Smooth muscle cell (in vitro differentiated cells): ENCODE data around the gene MDN1. TPM values are rescaled to one million over a fixed set of nuclear protein-coding genes. Genes with fewer than 3 reads are reported as not detected.
"Not testable (repeated sequence)": the region's sequence is repeated elsewhere in the genome, so short reads cannot be mapped to it uniquely, and the experiment has no call there.

ENCODE experiments used
- DNase-seq: peaks from one replicate; lab custom pipeline; 2025; ENCODE audit not compliant: unreplicated experiment; lab: John Stamatoyannopoulos, UW
- H2AFZ ChIP-seq: fragments of 200-600 bp; sonication (generic); 2 replicates; pipeline ENCODE4 v1.6.0; 2016; ENCODE audit warnings: antibody characterized with exemption, low read depth, mild to moderate bottlenecking
- H3F3A ChIP-seq: fragments of 200-600 bp; sonication (generic); 2 replicates; pipeline ENCODE4 v1.6.0; 2017; ENCODE audit warnings: antibody characterized with exemption, low read depth
- H3K27ac ChIP-seq: fragments of 200-600 bp; sonication (generic); 2 replicates; pipeline ENCODE4 v1.5.1; 2016; ENCODE audit warnings: low read depth, mild to moderate bottlenecking
- H3K27me3 ChIP-seq: fragments of 200-600 bp; sonication (generic); 2 replicates; pipeline ENCODE4 v1.6.1; 2016; ENCODE audit warnings: low read depth, mild to moderate bottlenecking
- H3K36me3 ChIP-seq: fragments of 200-600 bp; sonication (generic); 2 replicates; pipeline ENCODE4 v1.5.1; 2016; ENCODE audit warnings: low read depth
- H3K4me1 ChIP-seq: fragments of 200-600 bp; sonication (generic); 2 replicates; pipeline ENCODE4 v1.5.1; 2016; ENCODE audit warnings: low read depth
- H3K4me2 ChIP-seq: fragments of 200-600 bp; sonication (generic); 2 replicates; pipeline ENCODE4 v1.6.0; 2016; ENCODE audit warnings: mild to moderate bottlenecking
- H3K4me3 ChIP-seq: fragments of 200-600 bp; sonication (generic); 2 replicates; pipeline ENCODE4 v1.5.1; 2016; ENCODE audit warnings: mild to moderate bottlenecking
- H3K79me2 ChIP-seq: fragments of 200-600 bp; sonication (generic); 2 replicates; pipeline ENCODE4 v1.6.0; 2016; ENCODE audit warnings: low read depth, mild to moderate bottlenecking
- H3K9ac ChIP-seq: fragments of 200-600 bp; sonication (generic); 2 replicates; pipeline ENCODE4 v1.6.0; 2016; ENCODE audit warnings: low read depth
- H3K9me3 ChIP-seq: fragments of 200-600 bp; sonication (generic); replicated peaks from 2 replicates; pipeline ENCODE4 v1.5.1; 2016; ENCODE audit warnings: low read depth
- H4K20me1 ChIP-seq: fragments of 200-600 bp; sonication (generic); 2 replicates; pipeline ENCODE4 v1.6.0; 2016; ENCODE audit warnings: low read depth
- CTCF ChIP-seq: fragments of 200-600 bp; sonication (generic); IDR thresholded peaks from 2 replicates; pipeline ENCODE4 v1.5.1; 2017; ENCODE audit warnings: borderline replicate concordance, mild to moderate bottlenecking, antibody characterized with exemption; ENCODE audit not compliant: insufficient read depth, poor library complexity, severe bottlenecking
- WGBS: methylation state at CpG from one replicate; pipeline ENCODE4 v1.1.7; 2016; ENCODE audit warnings: low lambda C conversion rate; 5-methylcytosine and 5-hydroxymethylcytosine counted together
- polyA plus RNA-seq: library from polyadenylated mRNA; unstranded; fragments of >200 nt; fragmentation: Nextera tagmentation; extraction: Ambion mirVana; gene quantifications from 2 replicates; pipeline ENCODE4 v1.2.1, GENCODE V29; 2016
- total RNA-seq: library from RNA; depleted of rRNA; stranded (reverse); fragments of >200 nt; gene quantifications from 2 replicates; pipeline ENCODE4 v1.2.3, GENCODE V29; 2014

Gene MDN1
- total and polyA plus RNA-seq, 2 experiments from 2014 or later = 6.4 to 16.5 TPM

- no peak overlapping the region for H3K4me2 ChIP-seq
- H3K27me3 ChIP-seq = no peaks in the 10 kb centered on the region
- H3K4me1 ChIP-seq = no peaks in the 10 kb centered on the region
- H3F3A ChIP-seq = no peaks in the 10 kb centered on the region
- no peak overlapping the region for H3K27ac ChIP-seq
- no peaks in the 10 kb centered on the region for H4K20me1 ChIP-seq
- no peak overlapping the region for H2AFZ ChIP-seq
- no peaks in the 10 kb centered on the region for H3K79me2 ChIP-seq
- H3K9me3 ChIP-seq = peaks cover 5% of the 10 kb centered on the region
- H3K4me3 ChIP-seq = no peak overlapping the region
- TF ChIP-seq CTCF = no peak
- DNase-seq = no peak
- H3K36me3 ChIP-seq = peaks cover 46% of the 10 kb centered on the region
- no peak overlapping the region for H3K9ac ChIP-seq
- 99% methylated on average over 5 of the region's 5 CpGs for WGBS
These were observed 42.7 kb upstream of the MDN1 start for GRCh38 chr6:89862273-89862672.

GRCh38 chr6:89859744-89860143 is 40.1 kb upstream of the MDN1 start:
- no peak overlapping the region for H3K4me2 ChIP-seq
- no peak overlapping the region for H3K27ac ChIP-seq
- H3K9me3 ChIP-seq = no peaks in the 10 kb centered on the region
- no peak for DNase-seq
- no peaks in the 10 kb centered on the region for H3K4me1 ChIP-seq
- H3K9ac ChIP-seq = no peak overlapping the region
- no peaks in the 10 kb centered on the region for H3K27me3 ChIP-seq
- H3K79me2 ChIP-seq = no peaks in the 10 kb centered on the region
- TF ChIP-seq CTCF = no peak
- 98% methylated on average over 4 of the region's 4 CpGs for WGBS
- no peak overlapping the region for H3K4me3 ChIP-seq
- no peak overlapping the region for H2AFZ ChIP-seq
- H3F3A ChIP-seq = no peaks in the 10 kb centered on the region
- H4K20me1 ChIP-seq = no peaks in the 10 kb centered on the region
- peaks cover 50% of the 10 kb centered on the region for H3K36me3 ChIP-seq

- no peaks in the 10 kb centered on the region for H4K20me1 ChIP-seq
- no peaks in the 10 kb centered on the region for H3K79me2 ChIP-seq
- no peak overlapping the region for H3K27ac ChIP-seq
- TF ChIP-seq CTCF = no peak
- no peaks in the 10 kb centered on the region for H3F3A ChIP-seq
- peaks cover 43% of the 10 kb centered on the region for H3K36me3 ChIP-seq
- no peak overlapping the region for H3K4me2 ChIP-seq
- H3K27me3 ChIP-seq = no peaks in the 10 kb centered on the region
- H2AFZ ChIP-seq = no peak overlapping the region
- no peak overlapping the region for H3K4me3 ChIP-seq
- no peaks in the 10 kb centered on the region for H3K9me3 ChIP-seq
- WGBS = 100% methylated on average over 1 of the region's 1 CpG
- DNase-seq = no peak
- no peaks in the 10 kb centered on the region for H3K4me1 ChIP-seq
- H3K9ac ChIP-seq = no peak overlapping the region
These were observed 38.4 kb upstream of the MDN1 start for GRCh38 chr6:89858041-89858440.

- H3K36me3 ChIP-seq = peaks cover 25% of the 10 kb centered on the region
- H3K4me3 ChIP-seq = no peak overlapping the region
- peaks cover 25% of the 10 kb centered on the region for H4K20me1 ChIP-seq
- peaks cover 9% of the 10 kb centered on the region for H3K79me2 ChIP-seq
- H3K27me3 ChIP-seq = no peaks in the 10 kb centered on the region
- 84% methylated on average over 1 of the region's 1 CpG for WGBS
- no peak overlapping the region for H3K4me2 ChIP-seq
- no peak for DNase-seq
- no peak for TF ChIP-seq CTCF
- H3K27ac ChIP-seq = no peak overlapping the region
- H2AFZ ChIP-seq = no peak overlapping the region
- no peaks in the 10 kb centered on the region for H3K4me1 ChIP-seq
- no peaks in the 10 kb centered on the region for H3F3A ChIP-seq
- H3K9me3 ChIP-seq = no peaks in the 10 kb centered on the region
- no peak overlapping the region for H3K9ac ChIP-seq
These were observed 33.5 kb upstream of the MDN1 start for GRCh38 chr6:89853068-89853467.

- 93% methylated on average over 5 of the region's 5 CpGs for WGBS
- not testable (repeated sequence) for H3F3A ChIP-seq, DNase-seq, H3K27me3 ChIP-seq, H3K27ac ChIP-seq, H3K9ac ChIP-seq, H3K4me1 ChIP-seq, H3K4me2 ChIP-seq, H3K4me3 ChIP-seq, H3K36me3 ChIP-seq, H2AFZ ChIP-seq, H3K9me3 ChIP-seq
- H3K79me2 ChIP-seq = peaks cover 24% of the 10 kb centered on the region
- peaks cover 63% of the 10 kb centered on the region for H4K20me1 ChIP-seq
These were observed 27.9 kb upstream of the MDN1 start for GRCh38 chr6:89847513-89847912.
